HTR-8/SVneo (cell line): Measurements from ENCODE around the gene MYL11.

Experiments
- DNase-seq: peaks from one replicate; pipeline ENCODE4 v3.0.0; 2011; ENCODE audit warnings: low spot score, mixed read lengths; ENCODE audit not compliant: insufficient read length
- FAIRE-seq: peaks from 2 replicates; lab custom pipeline; 2011; peaks lifted over from hg19 to GRCh38; lab: Jason Lieb, UNC

MYL11 gene

GRCh38 chr16:30369938-30370455 is 4.6 kb upstream of the MYL11 start:
- DNase-seq (no peak), FAIRE-seq (no peak)

DNA sequence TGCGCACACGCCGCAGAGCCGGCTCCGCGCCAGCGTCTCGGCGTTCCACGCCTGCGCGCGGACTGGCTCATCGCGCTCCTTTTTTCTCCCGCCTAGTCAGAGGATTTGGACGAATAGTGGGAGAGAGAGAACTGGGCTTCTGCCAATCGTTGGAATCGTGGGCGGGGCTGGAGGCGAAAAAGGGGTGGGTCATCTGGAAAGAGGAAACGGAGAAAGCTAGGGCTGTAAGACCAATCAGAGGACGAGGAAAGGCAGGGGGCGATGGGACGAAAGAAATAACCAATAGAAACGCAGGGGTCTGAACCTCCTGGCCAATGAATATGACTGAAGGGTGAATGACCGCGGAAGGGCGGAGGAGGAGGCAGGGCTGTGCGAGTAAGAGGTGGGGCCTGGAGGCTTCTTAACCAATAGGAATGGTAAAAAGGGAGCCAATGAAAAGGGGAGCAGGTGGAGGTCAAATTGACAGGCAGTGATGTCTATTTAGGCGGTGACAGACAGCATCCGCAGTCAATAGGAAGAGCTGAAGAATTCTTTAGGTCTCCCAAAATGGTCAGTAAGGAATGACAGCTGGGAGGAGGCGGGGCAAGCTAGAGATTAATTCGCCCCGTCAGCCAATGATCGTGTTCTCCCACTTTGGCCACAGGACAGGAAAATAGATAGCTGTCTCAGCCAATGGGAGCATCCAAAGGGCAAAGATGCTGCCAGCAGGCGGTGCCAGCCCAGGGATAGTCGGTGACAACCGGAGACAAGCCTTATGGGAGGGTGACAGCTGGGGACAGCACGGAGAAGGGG is 4.0 kb upstream of the MYL11 start, which contains the start of gene TBC1D10B:
TSS of gene TBC1D10B (minus strand) at position 39 of the 792 bp plus-strand sequence. CDS start 311 bp downstream, outside the sequence.
- peak; percentile 95 for FAIRE-seq
- peak; percentile 99 for DNase-seq

- FAIRE-seq (no peak), DNase-seq (no peak)
Observed at GRCh38 chr16:30371248-30371816, 3.3 kb upstream of the MYL11 start.

- DNase-seq (no peak), FAIRE-seq (no peak)
Observed at GRCh38 chr16:30372038-30372712, 2.4 kb upstream of the MYL11 start.

- no peak for FAIRE-seq
Observed at GRCh38 chr16:30372725-30373124, 1.9 kb upstream of the MYL11 start.

DNA sequence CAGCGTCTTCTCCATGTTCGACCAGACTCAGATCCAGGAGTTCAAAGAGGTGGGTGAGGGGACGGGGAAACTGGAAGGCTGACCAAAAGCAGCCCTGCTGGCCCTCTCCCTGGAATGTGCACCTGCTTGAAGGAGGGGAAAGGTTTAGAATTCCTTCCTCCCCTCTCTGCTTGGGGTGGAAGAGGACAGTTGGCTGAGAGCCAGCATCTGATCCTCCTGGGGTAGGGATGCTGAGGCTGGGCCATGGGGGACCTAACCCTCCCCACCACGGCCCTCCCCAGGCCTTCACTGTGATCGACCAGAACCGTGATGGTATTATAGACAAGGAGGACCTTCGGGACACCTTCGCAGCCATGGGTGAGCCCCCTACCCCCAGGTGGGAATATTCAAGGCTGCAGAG is 1.3 kb downstream of the MYL11 start:
- DNase-seq (no peak), FAIRE-seq (no peak)

More at GRCh38 chr16:30372725-30373124, 1.9 kb upstream of the MYL11 start:
- DNase-seq: no peak

- FAIRE-seq (no peak), DNase-seq (no peak)
Observed at GRCh38 chr16:30376461-30376902, 1.9 kb downstream of the MYL11 start.

DNA sequence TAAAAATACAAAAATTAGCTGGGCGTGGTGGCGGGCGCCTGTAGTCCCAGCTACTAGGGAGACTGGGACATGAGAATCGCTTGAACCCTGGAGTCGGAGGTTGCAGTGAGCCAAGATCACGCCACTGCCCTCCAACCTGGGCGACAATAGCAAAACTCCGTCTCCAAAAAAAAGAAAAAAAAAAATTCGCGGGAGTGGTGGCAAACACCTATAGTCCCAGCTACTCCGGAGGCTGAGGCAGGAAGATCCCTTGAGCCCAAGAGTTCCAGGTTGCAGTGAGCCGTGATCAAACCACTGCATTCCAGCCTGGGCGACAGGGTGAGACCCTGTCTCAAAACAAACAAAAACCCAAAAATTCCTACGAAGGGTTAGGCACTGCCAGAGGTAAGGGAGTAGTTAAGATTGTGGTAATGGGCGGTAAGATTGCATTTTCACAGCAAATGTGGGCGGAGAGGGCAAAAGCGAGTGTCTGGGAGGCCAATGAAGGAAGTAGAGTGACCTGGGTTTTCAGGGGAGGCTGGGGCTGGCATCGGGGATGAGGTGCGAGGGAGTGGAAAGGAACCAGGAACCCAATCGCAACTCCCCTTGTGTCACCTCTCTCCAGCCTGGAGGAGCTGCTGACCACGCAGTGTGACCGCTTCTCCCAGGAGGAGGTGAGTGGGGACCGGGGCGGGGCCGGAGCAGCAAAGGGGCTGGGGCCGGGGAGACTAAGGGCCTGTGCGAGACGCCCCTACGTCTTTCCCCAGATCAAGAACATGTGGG is 2.6 kb downstream of the MYL11 start:
- DNase-seq: no peak

DNA sequence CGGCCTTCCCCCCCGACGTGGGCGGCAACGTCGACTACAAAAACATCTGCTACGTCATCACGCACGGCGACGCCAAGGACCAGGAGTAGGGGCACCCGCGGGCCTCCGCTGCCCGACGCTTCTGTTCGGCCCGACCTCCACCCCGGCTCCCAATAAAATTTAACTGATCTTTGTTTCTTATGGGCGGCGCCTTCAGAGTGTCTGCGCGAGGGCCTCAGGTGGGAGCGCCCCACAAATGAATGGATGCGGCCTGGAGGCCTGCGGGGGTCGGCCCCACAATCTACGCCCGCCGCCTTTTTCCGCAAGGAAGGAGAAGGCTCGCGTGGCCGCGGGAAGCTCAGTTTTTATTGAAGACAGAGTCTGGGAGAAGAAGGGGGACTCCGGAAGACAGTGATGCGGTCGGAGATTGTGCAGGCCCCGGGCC is 3.2 kb downstream of the MYL11 start:
- DNase-seq: peak; percentile 87
- FAIRE-seq: peak; percentile 93

More for the DNA sequence above, 2.6 kb downstream of the MYL11 start:
- no peak for FAIRE-seq

DNA sequence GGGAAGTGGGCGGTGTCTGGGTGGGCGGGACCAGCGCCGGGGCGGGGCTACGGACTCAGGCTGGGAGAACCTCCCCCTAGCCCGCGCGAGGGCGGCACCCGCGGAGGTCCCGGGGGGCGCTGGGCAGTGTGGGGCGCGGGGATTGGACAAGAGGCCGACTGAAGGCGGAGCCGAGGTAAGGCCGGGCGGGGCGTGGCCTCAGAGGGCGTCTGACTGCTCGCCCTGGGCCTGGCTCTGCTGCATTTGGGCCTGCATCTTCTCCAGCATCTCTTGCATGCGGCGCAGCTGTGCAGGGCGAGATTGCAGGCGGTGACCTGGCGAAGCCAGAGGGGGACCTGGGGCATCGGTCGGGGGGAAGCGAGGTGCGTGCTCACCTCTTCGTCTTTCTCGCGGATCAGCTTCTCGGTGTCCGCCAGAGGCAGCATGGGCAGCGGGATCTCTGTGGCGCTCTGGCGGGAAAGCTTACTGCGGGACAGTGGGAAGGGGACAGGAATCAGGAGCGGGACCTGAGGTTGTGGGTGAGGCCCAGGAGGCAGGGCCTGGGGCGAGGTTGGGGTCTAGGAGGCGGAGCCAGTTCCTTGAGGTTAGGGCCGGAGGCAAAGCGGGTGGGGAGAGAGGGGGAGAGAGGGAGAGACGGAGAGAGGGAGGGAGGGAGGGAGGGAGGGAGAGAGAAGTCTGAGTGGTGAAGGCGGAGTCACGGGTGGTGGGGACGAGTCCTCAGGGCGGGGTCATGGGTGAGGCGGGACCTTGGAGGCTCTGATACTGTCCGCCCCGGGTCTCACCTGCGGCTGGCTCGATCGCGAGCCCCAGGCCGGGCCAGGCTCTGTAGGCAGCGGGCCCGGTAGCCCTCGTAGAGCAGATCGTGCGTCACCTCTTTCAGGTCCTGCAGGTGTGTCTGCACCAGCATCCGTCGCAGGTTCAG is 3.9 kb downstream of the MYL11 start:
- DNase-seq: peak; percentile 95
- peak; percentile 87 for FAIRE-seq

DNA sequence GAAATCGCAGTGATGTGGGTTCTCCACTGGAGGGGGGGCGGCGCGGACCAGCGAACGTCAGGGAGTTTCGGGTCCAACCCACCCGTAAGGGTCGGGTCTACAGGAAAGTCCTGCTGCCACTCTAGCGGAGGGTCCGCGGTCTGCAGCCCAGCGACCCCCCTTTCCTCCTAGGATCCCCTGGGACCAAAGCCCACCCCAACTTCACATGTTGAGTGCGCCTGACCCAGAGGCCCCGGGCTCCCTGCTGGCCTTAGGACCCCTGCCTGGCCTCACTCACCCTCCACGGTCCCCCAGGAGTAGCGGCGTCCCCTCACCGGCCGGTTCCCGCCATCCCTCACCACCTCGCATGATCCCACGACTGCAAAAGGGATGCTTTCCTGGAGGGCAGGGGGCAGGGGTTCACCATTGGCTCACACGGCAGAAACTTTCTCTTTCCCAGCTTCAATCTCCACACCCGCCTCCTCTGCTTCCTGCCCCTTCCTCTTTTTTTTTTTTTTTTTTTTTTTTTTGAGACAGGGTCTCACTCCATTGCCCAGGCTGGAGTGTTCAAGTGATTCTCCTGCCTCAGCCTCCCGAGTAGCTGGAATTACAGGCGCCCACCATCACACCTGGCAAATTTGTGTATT is 4.7 kb downstream of the MYL11 start:
- DNase-seq (no peak), FAIRE-seq (no peak)

DNA sequence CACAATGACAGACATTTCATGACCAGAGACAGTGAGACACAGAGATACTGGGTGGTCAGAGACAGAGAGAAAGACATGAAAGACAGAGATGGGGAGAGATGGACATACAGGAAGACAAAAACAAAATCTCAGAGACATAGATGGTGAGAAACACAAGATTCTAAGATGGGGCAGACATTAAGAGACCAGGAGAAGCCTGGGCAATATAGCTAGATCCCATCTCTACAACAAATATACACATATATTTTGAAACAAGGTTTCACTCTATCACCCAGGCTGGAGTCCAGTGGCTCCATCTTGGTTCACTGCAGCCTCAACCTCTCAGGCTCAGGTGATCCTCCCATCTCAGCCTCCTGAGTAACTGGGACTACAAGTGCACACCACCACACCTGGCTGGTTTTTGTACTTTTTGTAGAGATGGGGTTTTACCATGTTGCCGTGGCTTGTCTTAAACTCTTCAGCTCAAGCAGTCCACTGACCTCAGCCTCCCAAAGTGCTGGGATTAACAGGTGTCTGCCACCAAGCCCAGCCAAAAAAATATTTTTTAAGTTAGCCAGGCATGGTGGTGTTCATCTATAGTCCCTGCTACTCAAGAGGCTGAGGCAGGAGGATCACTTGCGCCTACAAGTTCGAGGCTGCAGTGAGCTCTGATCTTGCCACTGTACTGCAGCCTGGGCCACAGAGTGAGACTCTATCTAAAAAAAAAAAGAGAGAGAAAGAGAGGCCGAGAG is 5.6 kb downstream of the MYL11 start:
- DNase-seq (no peak), FAIRE-seq (no peak)

DNA sequence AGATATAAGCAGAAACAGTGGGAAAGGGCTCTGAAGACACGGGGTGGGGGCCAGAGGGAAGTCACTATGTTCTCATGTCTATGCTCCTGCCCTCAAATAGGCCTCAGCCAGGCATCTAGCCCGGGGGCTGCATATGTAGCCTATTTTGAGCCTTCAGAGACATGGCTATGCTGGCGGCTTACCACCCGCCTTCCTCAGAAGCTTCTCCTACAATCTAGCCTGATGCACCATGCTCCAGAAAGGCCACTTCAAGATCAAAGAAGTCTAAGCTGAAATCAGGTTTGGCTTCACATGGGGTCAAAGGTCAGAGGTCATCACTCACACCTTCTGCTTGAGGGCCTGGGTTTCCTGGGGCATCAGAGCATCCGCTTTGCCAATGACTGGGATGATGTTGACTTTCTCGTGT is 6.2 kb downstream of the MYL11 start:
- DNase-seq (no peak), FAIRE-seq (no peak)

DNA sequence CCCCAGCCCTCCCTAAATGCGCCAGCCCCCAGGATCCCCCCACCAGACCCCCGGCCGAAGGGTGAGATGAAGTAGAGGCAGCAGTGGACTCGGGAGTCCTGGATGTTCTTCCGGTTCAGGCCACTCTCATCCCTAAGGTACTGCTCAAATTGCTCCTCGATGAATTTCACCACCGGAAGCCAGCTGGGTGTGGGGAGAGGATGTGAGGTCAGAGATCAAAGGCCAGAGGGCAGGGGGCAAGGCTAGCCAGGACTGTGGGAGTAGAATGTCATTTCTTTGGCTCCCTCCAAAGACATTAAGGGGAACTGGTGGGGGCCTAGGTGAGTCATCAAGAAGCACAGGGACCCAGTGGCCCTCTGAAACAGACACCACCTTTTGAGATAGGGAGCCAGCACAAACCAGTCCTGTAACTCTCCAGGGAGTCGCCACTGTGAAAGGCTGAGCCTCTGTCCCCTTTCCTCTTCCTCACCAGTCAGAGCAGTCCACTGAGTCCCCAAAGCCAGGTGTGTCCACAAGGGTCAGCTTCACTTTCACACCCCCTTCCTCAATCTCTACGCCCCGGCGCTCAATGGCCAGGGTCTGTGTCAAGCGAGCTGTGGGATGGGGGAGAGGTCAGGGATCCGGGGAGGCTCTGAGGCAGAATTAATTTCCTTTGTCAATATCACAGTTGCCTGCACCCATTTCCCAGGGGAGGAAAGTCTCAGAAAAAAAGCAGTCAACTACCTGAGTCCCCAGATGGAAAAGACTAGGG is 6.9 kb downstream of the MYL11 start:
- FAIRE-seq (no peak), DNase-seq (no peak)

- DNase-seq (no peak), FAIRE-seq (no peak)
Observed at GRCh38 chr16:30382111-30382881, 7.7 kb downstream of the MYL11 start, which contains the start of gene SEPTIN1. TSS of gene SEPTIN1 (minus strand) at chr16:30382561. CDS start at chr16:30382542, 19 bp downstream.

DNA sequence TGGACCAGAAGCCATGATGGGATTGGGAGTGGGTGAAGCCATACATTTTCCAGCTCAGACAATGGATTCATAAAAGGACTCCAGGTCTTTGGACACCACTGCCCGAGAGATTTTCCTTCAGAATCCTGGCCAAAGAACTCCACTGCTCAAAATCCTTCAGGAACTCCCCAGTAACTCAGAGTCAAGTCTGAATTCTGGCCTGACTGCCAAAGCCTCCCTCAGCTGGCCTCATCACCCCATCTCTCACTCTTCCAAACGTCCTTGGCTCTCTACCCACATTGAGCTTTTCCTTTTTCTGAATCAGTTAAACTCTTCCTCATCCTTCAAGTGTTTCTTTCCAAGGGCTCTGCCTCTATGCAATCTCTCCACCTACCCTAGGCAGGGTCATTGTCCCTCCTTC is 8.9 kb downstream of the MYL11 start:
- no peak for DNase-seq
- FAIRE-seq: no peak
